SU-DHL-6 (cell line): Measurements from ENCODE around the gene EXT2.

Source experiments
- CTCF ChIP-seq: fragments of 200-600 bp; sonication (generic); IDR thresholded peaks from one replicate; pipeline ENCODE4 v1.5.1; 2017; ENCODE audit warnings: antibody characterized with exemption, mild to moderate bottlenecking, low read length, moderate library complexity; ENCODE audit not compliant: insufficient read depth, poor library complexity, severe bottlenecking
- EZH2phosphoT487 ChIP-seq: fragments of 200-600 bp; sonication (generic), shearing (Covaris generic); conservative IDR thresholded peaks from 2 replicates; pipeline ENCODE4 v1.6.1; 2018; ENCODE audit warnings: mild to moderate bottlenecking, antibody characterized with exemption, low read length, moderate library complexity, mixed read lengths

GRCh38 chr11:44193856-44194255 lies 98.4 kb downstream of the EXT2 start:
- TF ChIP-seq CTCF (no peak), EZH2phosphoT487 (no peak)
